ENCODE measurements around the gene ZBTB17. TPM values are rescaled to one million over a fixed set of nuclear protein-coding genes. Genes with fewer than 3 reads are reported as not detected.

The ZBTB17 gene
- total and polyA plus RNA-seq, 9 of the 15 experiments (the other 6 are each of a cell fraction or from before 2014, with no cell fraction given): 1.1 to 53.4 (median 29.6) TPM

GRCh38 chr1:15941044-15941840 lies 34.7 kb downstream of the ZBTB17 start (continued):
- no peak for TF ChIP-seq ZMIZ1 (IDR thresholded peaks at IDR 0.05; ENCODE audit: low read depth in 2 of 2, low read length in 2 of 2)
- TF ChIP-seq RB1 (IDR thresholded peaks at IDR 0.05; ENCODE audit: low read depth): no peak
- TF ChIP-seq ZNF589 (CRISPR knock-in tag; IDR thresholded peaks at IDR 0.05; ENCODE audit: low read depth): no peak
- no peak for TF ChIP-seq DLX4 (CRISPR knock-in tag; IDR thresholded peaks at IDR 0.05)
- TF ChIP-seq NFXL1 (CRISPR knock-in tag; IDR thresholded peaks at IDR 0.05): no peak
- TF ChIP-seq ZNF75A (CRISPR knock-in tag; IDR thresholded peaks at IDR 0.05): no peak
- no peak for TF ChIP-seq NBN (IDR thresholded peaks at IDR 0.05; ENCODE audit: low read depth)
- TF ChIP-seq ZBED1 (IDR thresholded peaks at IDR 0.05): no peak

All from K562 (cell line).